ENCODE measurements around the gene CRELD1. TPM values are rescaled to one million over a fixed set of nuclear protein-coding genes. Genes with fewer than 3 reads are reported as not detected.
"Not testable (repeated sequence)": the region's sequence is repeated elsewhere in the genome, so short reads cannot be mapped to it uniquely, and the experiment has no call there.

The CRELD1 gene
- total RNA-seq, 6 donors from 2014 or later = 31.7 to 72.3 (median 44.0) TPM

- Histone ChIP-seq H3K36me3 (peaks cover 0 to 32% (median 4%) of the 10 kb centered on the region in 4 donors), H3K27me3 (no peaks in the 10 kb centered on the region), H3K4me3 (no peak overlapping the region), H3K4me1 (peaks cover 23 to 37% (median 28%) of the 10 kb centered on the region in 4 donors), H3K27ac (peak overlapping the region in 3 of 4 donors; percentile 35 to 96 (median 89)), H3K9me3 (no peaks in the 10 kb centered on the region)
- TF ChIP-seq EP300 (IDR thresholded peaks at IDR 0.05) (no peak), POLR2A (IDR thresholded peaks at IDR 0.05) (no peak), POLR2AphosphoS5 (IDR thresholded peaks at IDR 0.05) (no peak)
- TF ChIP-seq, protein P1, sequence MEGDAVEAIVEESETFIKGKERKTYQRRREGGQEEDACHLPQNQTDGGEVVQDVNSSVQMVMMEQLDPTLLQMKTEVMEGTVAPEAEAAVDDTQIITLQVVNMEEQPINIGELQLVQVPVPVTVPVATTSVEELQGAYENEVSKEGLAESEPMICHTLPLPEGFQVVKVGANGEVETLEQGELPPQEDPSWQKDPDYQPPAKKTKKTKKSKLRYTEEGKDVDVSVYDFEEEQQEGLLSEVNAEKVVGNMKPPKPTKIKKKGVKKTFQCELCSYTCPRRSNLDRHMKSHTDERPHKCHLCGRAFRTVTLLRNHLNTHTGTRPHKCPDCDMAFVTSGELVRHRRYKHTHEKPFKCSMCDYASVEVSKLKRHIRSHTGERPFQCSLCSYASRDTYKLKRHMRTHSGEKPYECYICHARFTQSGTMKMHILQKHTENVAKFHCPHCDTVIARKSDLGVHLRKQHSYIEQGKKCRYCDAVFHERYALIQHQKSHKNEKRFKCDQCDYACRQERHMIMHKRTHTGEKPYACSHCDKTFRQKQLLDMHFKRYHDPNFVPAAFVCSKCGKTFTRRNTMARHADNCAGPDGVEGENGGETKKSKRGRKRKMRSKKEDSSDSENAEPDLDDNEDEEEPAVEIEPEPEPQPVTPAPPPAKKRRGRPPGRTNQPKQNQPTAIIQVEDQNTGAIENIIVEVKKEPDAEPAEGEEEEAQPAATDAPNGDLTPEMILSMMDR (IDR thresholded peaks at IDR 0.05) = no peak
- no peak for DNase-seq
- no peak for ATAC-seq (ENCODE audit: low FRiP score in 2 of 2)
- WGBS, 2 donors = 58 to 59% methylated on average over 4 of the region's 4 CpGs
These were observed 1.4 kb downstream of the CRELD1 start for GRCh38 chr3:9934993-9935392.

- Histone ChIP-seq H3K4me1 (peaks cover 23 to 37% (median 28%) of the 10 kb centered on the region in 4 donors), H3K27ac (no peak overlapping the region), H3K4me3 (no peak overlapping the region), H3K27me3 (no peaks in the 10 kb centered on the region), H3K9me3 (no peaks in the 10 kb centered on the region), H3K36me3 (peaks cover 0 to 33% (median 8%) of the 10 kb centered on the region in 4 donors)
- no peak for DNase-seq
- TF ChIP-seq POLR2AphosphoS5 (IDR thresholded peaks at IDR 0.05) = no peak
- TF ChIP-seq, protein P1 (IDR thresholded peaks at IDR 0.05) = no peak
- TF ChIP-seq EP300 (IDR thresholded peaks at IDR 0.05) = no peak
- no peak for TF ChIP-seq POLR2A (IDR thresholded peaks at IDR 0.05)
- WGBS, 2 donors = 73 to 80% methylated on average over 5 of the region's 5 CpGs
- no peak for ATAC-seq (ENCODE audit: low FRiP score in 2 of 2)
These were observed 2.4 kb downstream of the CRELD1 start for GRCh38 chr3:9935966-9936510.

DNA sequence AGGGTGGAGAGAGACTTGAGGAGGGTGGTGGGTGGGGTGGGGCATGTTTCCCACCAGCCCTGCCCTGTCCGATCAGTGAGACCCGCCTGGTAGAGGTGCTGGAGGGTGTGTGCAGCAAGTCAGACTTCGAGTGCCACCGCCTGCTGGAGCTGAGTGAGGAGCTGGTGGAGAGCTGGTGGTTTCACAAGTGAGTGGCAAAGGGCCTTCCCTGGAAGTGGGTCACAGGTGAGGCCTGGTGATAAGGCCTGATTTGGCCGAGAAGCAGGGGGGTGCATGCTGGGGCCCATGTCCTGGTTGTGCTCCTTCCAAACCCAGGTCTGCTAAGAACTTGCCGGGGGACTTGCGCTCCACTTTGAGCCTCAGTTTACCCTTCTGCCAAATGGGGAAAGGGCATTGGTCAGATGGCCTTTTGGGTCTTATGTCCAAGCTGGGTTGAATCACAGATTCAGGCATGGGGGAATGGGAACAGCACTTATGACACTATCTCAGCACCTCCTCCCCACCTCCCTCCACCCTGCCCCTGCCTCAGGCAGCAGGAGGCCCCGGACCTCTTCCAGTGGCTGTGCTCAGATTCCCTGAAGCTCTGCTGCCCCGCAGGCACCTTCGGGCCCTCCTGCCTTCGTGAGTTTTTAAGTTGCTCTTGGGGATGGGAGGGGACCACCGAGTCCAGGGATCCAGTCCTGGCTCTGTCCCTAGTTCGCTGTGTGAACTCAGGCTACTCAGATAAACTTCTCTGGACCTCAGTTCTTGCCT lies 4.0 kb downstream of the CRELD1 start:
- Histone ChIP-seq H3K9me3 (no peaks in the 10 kb centered on the region), H3K4me3 (no peak overlapping the region), H3K4me1 (peaks cover 16 to 29% (median 22%) of the 10 kb centered on the region in 4 donors), H3K27me3 (no peaks in the 10 kb centered on the region), H3K36me3 (peaks cover 0 to 40% (median 11%) of the 10 kb centered on the region in 4 donors), H3K27ac (no peak overlapping the region)
- 94% methylated on average over 5 to 13 of the region's 13 CpGs for WGBS, 2 donors
- no peak for DNase-seq
- TF ChIP-seq POLR2A (IDR thresholded peaks at IDR 0.05) = no peak
- no peak for TF ChIP-seq POLR2AphosphoS5 (IDR thresholded peaks at IDR 0.05)
- TF ChIP-seq, protein P1 (IDR thresholded peaks at IDR 0.05) = no peak
- TF ChIP-seq EP300 (IDR thresholded peaks at IDR 0.05) = no peak
- no peak for ATAC-seq (ENCODE audit: low FRiP score in 2 of 2)

GRCh38 chr3:9938966-9939365 lies 5.3 kb downstream of the CRELD1 start:
- DNase-seq = no peak
- WGBS, 2 donors = 97 to 99% methylated on average over 2 of the region's 2 CpGs

GRCh38 chr3:9939906-9940305 lies 6.3 kb downstream of the CRELD1 start:
- H3K9me3 ChIP-seq; H3K27me3 ChIP-seq; H3K27ac ChIP-seq; ATAC-seq (ENCODE audit: low FRiP score in 2 of 2); H3K4me3 ChIP-seq: not testable (repeated sequence)
- Histone ChIP-seq H3K4me1 (peaks cover 5 to 18% (median 10%) of the 10 kb centered on the region in 4 donors), H3K36me3 (peaks cover 0 to 56% (median 22%) of the 10 kb centered on the region in 4 donors)
- peak in 1 of 2 donors; percentile 72 for DNase-seq
- 98% methylated on average over 19 of the region's 32 CpGs; no CpG with 5 or more reads in 1 of the 2 donors for WGBS, 2 donors

More at GRCh38 chr3:9938966-9939365, 5.3 kb downstream of the CRELD1 start:
- H3K36me3 ChIP-seq = peaks cover 0 to 49% (median 17%) of the 10 kb centered on the region in 4 donors
- H3K27me3 ChIP-seq = no peaks in the 10 kb centered on the region
- no peak overlapping the region for H3K27ac ChIP-seq
- no peak for ATAC-seq (ENCODE audit: low FRiP score in 2 of 2)
- no peak for TF ChIP-seq POLR2AphosphoS5 (IDR thresholded peaks at IDR 0.05)
- TF ChIP-seq, protein P1 (IDR thresholded peaks at IDR 0.05) = no peak
- TF ChIP-seq POLR2A (IDR thresholded peaks at IDR 0.05) = no peak
- no peak for TF ChIP-seq EP300 (IDR thresholded peaks at IDR 0.05)
- H3K9me3 ChIP-seq = no peaks in the 10 kb centered on the region
- H3K4me1 ChIP-seq = peaks cover 14 to 24% (median 19%) of the 10 kb centered on the region in 4 donors
- H3K4me3 ChIP-seq = no peak overlapping the region
